PC-3 (cell line): Measurements from ENCODE around the gene SLC1A3. TPM values are rescaled to one million over a fixed set of nuclear protein-coding genes. Genes with fewer than 3 reads are reported as not detected.

Experiments used
- ATAC-seq: fragments of 200-7000 bp; cut with Tn5 transposase; 2 replicates; pipeline ENCODE4 v1.9.1; 2020; ENCODE audit warnings: mild to moderate bottlenecking, moderate library complexity
- BruUV-seq: library from RNA; stranded (reverse); fragments of 400-500 nt; replicated peaks from 2 replicates; lab custom pipeline; 2021; lab: Mats Ljungman, UMichigan
- CTCF ChIA-PET: fragments of 300-600 bp; sonication (Branson Sonifier 250); formaldehyde crosslinking; loops from one replicate; lab custom pipeline; 2022; ENCODE audit warnings: antibody characterized with exemption; lab: Charles Lee
- POLR2A ChIA-PET: fragments of 300-600 bp; sonication (Branson Sonifier 250); formaldehyde crosslinking; loops from one replicate; lab custom pipeline; 2022; ENCODE audit warnings: antibody characterized with exemption; ENCODE audit not compliant: unreplicated experiment; lab: Charles Lee
- DNase-seq: peaks from one replicate; pipeline ENCODE4 v3.0.0-alpha.2; 2015
- H2AFZ ChIP-seq: fragments of 300-600 bp; sonication (generic); 2 replicates; pipeline ENCODE4 v1.6.0; 2016; ENCODE audit warnings: antibody characterized with exemption, low read length
- H3F3A ChIP-seq: fragments of 300-600 bp; sonication (generic); one replicate; pipeline ENCODE4 v1.6.0; 2017; ENCODE audit warnings: antibody characterized with exemption, low read length, control low read depth, mild to moderate bottlenecking; ENCODE audit not compliant: unreplicated experiment
- H3K27ac ChIP-seq: fragments of 300-600 bp; sonication (generic); 2 replicates; pipeline ENCODE4 v1.5.1; 2016; ENCODE audit warnings: mild to moderate bottlenecking, low read length
- H3K27me3 ChIP-seq: fragments of 300-600 bp; sonication (generic); 2 replicates; pipeline ENCODE4 v1.6.1; 2016; ENCODE audit warnings: low read length, mixed read lengths
- H3K36me3 ChIP-seq: fragments of 300-600 bp; sonication (generic); 2 replicates; pipeline ENCODE4 v1.6.1; 2016; ENCODE audit warnings: low read depth, mixed run types, low read length, mixed read lengths
- H3K4me1 ChIP-seq: fragments of 300-600 bp; sonication (generic); 2 replicates; pipeline ENCODE4 v1.5.1; 2016; ENCODE audit warnings: low read length; ENCODE audit not compliant: insufficient read depth
- H3K4me2 ChIP-seq: fragments of 300-600 bp; sonication (generic); 2 replicates; pipeline ENCODE4 v1.6.0; 2016; ENCODE audit warnings: low read length
- H3K4me3 ChIP-seq: fragments of 300-600 bp; sonication (generic); 2 replicates; pipeline ENCODE4 v1.5.1; 2016; ENCODE audit warnings: mild to moderate bottlenecking, low read length, mixed read lengths
- H3K79me2 ChIP-seq: fragments of 300-600 bp; sonication (generic); 2 replicates; pipeline ENCODE4 v1.6.1; 2017; ENCODE audit warnings: low read length, mixed read lengths
- H3K9ac ChIP-seq: fragments of 300-600 bp; sonication (generic); 2 replicates; pipeline ENCODE4 v1.6.0; 2016; ENCODE audit warnings: mild to moderate bottlenecking, low read length
- H3K9me2 ChIP-seq: fragments of 300-600 bp; sonication (generic); replicated peaks from 2 replicates; pipeline ENCODE4 v1.6.1; 2016; ENCODE audit warnings: mixed run types, low read length, mixed read lengths
- H3K9me3 ChIP-seq: fragments of 300-600 bp; sonication (generic); 2 replicates; pipeline ENCODE4 v1.6.1; 2016; ENCODE audit warnings: low read length, mixed read lengths
- H4K20me1 ChIP-seq: fragments of 300-600 bp; sonication (generic); 2 replicates; pipeline ENCODE4 v1.6.1; 2016; ENCODE audit warnings: low read length, mixed read lengths
- CTCF ChIP-seq: fragments of 300-600 bp; sonication (generic); conservative IDR thresholded peaks from 2 replicates; pipeline ENCODE4 v1.5.1; 2017; ENCODE audit warnings: antibody characterized with exemption, low read depth, mild to moderate bottlenecking, low read length
- EZH2 ChIP-seq: fragments of 300-600 bp; sonication (generic); IDR thresholded peaks from one replicate; pipeline ENCODE4 v1.6.1; 2017; ENCODE audit warnings: antibody characterized with exemption, mild to moderate bottlenecking, low read length; ENCODE audit not compliant: unreplicated experiment
- EZH2phosphoT487 ChIP-seq: fragments of 300-600 bp; sonication (generic); IDR thresholded peaks from 2 replicates; pipeline ENCODE4 v1.6.1; 2018; ENCODE audit warnings: mild to moderate bottlenecking, antibody characterized with exemption, low read length, borderline replicate concordance
- intact Hi-C: fragments of 100-400 bp; cut with micrococcal nuclease; formaldehyde crosslinking; loops from 2 replicates; pipeline ENCODE4 v1.9.0; 2023
- total RNA-seq: library from RNA; depleted of rRNA; stranded (reverse); fragments of >200 nt; gene quantifications from 2 replicates; pipeline ENCODE4 v1.2.3, GENCODE V29; 2014

Gene SLC1A3
- total RNA-seq, 1 experiment from 2014 or later, result 24.7 TPM

DNA sequence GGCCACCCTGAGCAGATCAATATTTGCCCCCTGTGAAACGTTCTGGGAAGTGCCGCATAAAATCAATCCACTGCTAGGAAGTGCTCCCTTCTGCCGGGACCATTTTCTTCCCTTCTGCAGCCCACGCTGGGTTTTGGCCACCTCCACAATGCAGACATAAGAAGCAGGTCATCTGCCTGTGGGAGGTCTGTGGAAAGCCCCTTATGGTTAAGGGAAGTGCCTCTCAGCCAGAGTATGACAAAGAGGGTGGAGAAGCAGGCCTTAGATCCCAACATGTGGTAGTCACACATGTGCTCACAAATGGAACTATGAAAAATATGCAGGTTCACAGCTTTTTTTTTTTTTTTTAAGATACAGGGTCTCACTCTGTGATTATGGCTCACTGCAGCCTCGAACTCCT lies 82.8 kb downstream of the SLC1A3 start:
- no peak for DNase-seq
- Histone ChIP-seq H2AFZ (no peak overlapping the region), H3K4me1 (peaks cover 8% of the 10 kb centered on the region; the same call in 1 of the 2 replicates), H3K9me2 (no peaks in the 10 kb centered on the region), H3K9ac (no peak overlapping the region), H3K36me3 (no peaks in the 10 kb centered on the region), H3K27me3 (no peaks in the 10 kb centered on the region), H3K4me3 (no peak overlapping the region), H3K4me2 (no peak overlapping the region), H3K27ac (no peak overlapping the region), H3K79me2 (no peaks in the 10 kb centered on the region), H3K9me3 (no peaks in the 10 kb centered on the region), H4K20me1 (no peaks in the 10 kb centered on the region), H3F3A (no peaks in the 10 kb centered on the region)
- TF ChIP-seq EZH2phosphoT487, result no peak
- TF ChIP-seq EZH2, result no peak
- no peak for TF ChIP-seq CTCF
- BruUV-seq, result TSS peak; percentile 29
- ChIA-PET CTCF (no interaction called here), POLR2A (no interaction called here)
- no peak for ATAC-seq
- intact Hi-C loops, result no loop called here

- H2AFZ ChIP-seq, result peak overlapping the region; percentile 97
These were observed 83.9 kb downstream of the SLC1A3 start for GRCh38 chr5:36690041-36690961.

More at GRCh38 chr5:36690041-36690961, 83.9 kb downstream of the SLC1A3 start:
- no peaks in the 10 kb centered on the region for H4K20me1 ChIP-seq
- TF ChIP-seq CTCF (peak; percentile 76), EZH2 (no peak)
- ChIA-PET POLR2A (interaction anchor here (0.6 kb wide), 1 partner anchor 49 kb away, joined by 3 read pairs; no protein-coding TSS in a partner anchor), CTCF (interaction anchor here (0.5 to 1.3 kb wide), 19 partner anchors 9 to 1048 kb away, joined by 3 to 12 read pairs (median 3); partner anchors contain the start of gene SLC1A3)
- H3K27ac ChIP-seq, result peak overlapping the region; percentile 41
- peak; percentile 92 for DNase-seq
- H3K4me1 ChIP-seq, result peaks cover 8% of the 10 kb centered on the region; the same call in 1 of the 2 replicates
- no peaks in the 10 kb centered on the region for H3K79me2 ChIP-seq
- no peaks in the 10 kb centered on the region for H3K9me3 ChIP-seq
- peak overlapping the region; percentile 84 for H3K4me3 ChIP-seq
- peak overlapping the region; percentile 72 for H3K9ac ChIP-seq
- peak; percentile 93 for ATAC-seq
- no peaks in the 10 kb centered on the region for H3F3A ChIP-seq
- H3K4me2 ChIP-seq, result peak overlapping the region; percentile 98
- BruUV-seq, result no TSS peak
- intact Hi-C loops, result loop anchor here (1.0 to 10.0 kb wide), 3 partner anchors 33 to 516 kb away; partner anchors contain the start of gene SLC1A3
- no peaks in the 10 kb centered on the region for H3K9me2 ChIP-seq
- H3K36me3 ChIP-seq, result no peaks in the 10 kb centered on the region
- no peaks in the 10 kb centered on the region for H3K27me3 ChIP-seq
